Natural killer cell treated with Interleukin-12 subunit alpha and Interleukin-12 subunit beta and Interleukin-15 and Interleukin-18, amount 100 ng/mL, for 72 hours (primary cell): ENCODE results near the gene TSPAN18. TPM values are rescaled to one million over a fixed set of nuclear protein-coding genes. Genes with fewer than 3 reads are reported as not detected.

Experiments
- ATAC-seq, 2 donors: fragments of 150-1000 bp; cut with Tn5 transposase in 1 of 2; sonication (Bioruptor Pico), chemical (Tn5 transposase) in 1 of 2; 2 replicates each; pipeline ENCODE4 v1.10.0; 2021
- DNase-seq: peaks from one replicate; pipeline ENCODE4 v3.0.0; 2022; ENCODE audit warnings: low spot score
- H3K27ac Mint-ChIP-seq, 2 donors: 1 replicate in 1 of 2; 2 replicates in 1 of 2; pipeline ENCODE4 v1.8.0; 2022; ENCODE audit warnings: mixed read lengths in 2 of 2, mild to moderate bottlenecking in 1 of 2, moderate library complexity in 1 of 2
- H3K27me3 Mint-ChIP-seq, 2 donors: 1 replicate in 1 of 2; 2 replicates in 1 of 2; pipeline ENCODE4 v1.8.0; 2022; ENCODE audit warnings: mixed read lengths in 2 of 2
- H3K36me3 Mint-ChIP-seq: one replicate; pipeline ENCODE4 v1.8.0; 2022; ENCODE audit warnings: mixed read lengths
- H3K4me1 Mint-ChIP-seq, 2 donors: 1 replicate in 1 of 2; 2 replicates in 1 of 2; pipeline ENCODE4 v1.8.0; 2022; ENCODE audit warnings: low read depth in 2 of 2, mixed read lengths in 2 of 2, mild to moderate bottlenecking in 1 of 2
- H3K4me3 Mint-ChIP-seq: one replicate; pipeline ENCODE4 v1.8.0; 2022; ENCODE audit warnings: mixed read lengths
- H3K9me3 Mint-ChIP-seq: 2 replicates; pipeline ENCODE4 v1.8.0; 2022; ENCODE audit warnings: mixed read lengths
- total RNA-seq, 2 donors: library from RNA; stranded (reverse); gene quantifications; one replicate each; pipeline ENCODE4 v1.2.3, GENCODE V29; 2022

The TSPAN18 gene
- total RNA-seq, 2 donors from 2014 or later, result 0.26 to 0.64 TPM

GRCh38 chr11:44832452-44832851, 105.7 kb downstream of the TSPAN18 start:
- no peak overlapping the region for H3K27ac Mint-ChIP-seq
- H3K4me3 Mint-ChIP-seq, result no peak overlapping the region
- ATAC-seq (no peak), DNase-seq (no peak)
- peaks cover 37 to 40% of the 10 kb centered on the region in 2 donors for H3K27me3 Mint-ChIP-seq
- no peaks in the 10 kb centered on the region for H3K36me3 Mint-ChIP-seq
- peaks cover 0 to 5% of the 10 kb centered on the region in 2 donors for H3K4me1 Mint-ChIP-seq
- no peaks in the 10 kb centered on the region for H3K9me3 Mint-ChIP-seq

GRCh38 chr11:44833221-44833876, 106.6 kb downstream of the TSPAN18 start:
- no peak for ATAC-seq
- H3K4me1 Mint-ChIP-seq, result peaks cover 0 to 5% of the 10 kb centered on the region in 2 donors
- no peak for DNase-seq
- no peaks in the 10 kb centered on the region for H3K36me3 Mint-ChIP-seq
- H3K27me3 Mint-ChIP-seq, result peaks cover 37 to 42% of the 10 kb centered on the region in 2 donors
- no peak overlapping the region for H3K4me3 Mint-ChIP-seq
- H3K27ac Mint-ChIP-seq, result no peak overlapping the region
- no peaks in the 10 kb centered on the region for H3K9me3 Mint-ChIP-seq

GRCh38 chr11:44833877-44834452, 107.2 kb downstream of the TSPAN18 start:
- Mint-ChIP-seq H3K36me3 (no peaks in the 10 kb centered on the region), H3K4me3 (no peak overlapping the region), H3K4me1 (peaks cover 0 to 5% of the 10 kb centered on the region in 2 donors), H3K27me3 (peaks cover 38 to 41% of the 10 kb centered on the region in 2 donors), H3K9me3 (no peaks in the 10 kb centered on the region), H3K27ac (no peak overlapping the region)
- DNase-seq (no peak), ATAC-seq (no peak)

GRCh38 chr11:44834846-44835245, 108.1 kb downstream of the TSPAN18 start:
- H3K9me3 Mint-ChIP-seq, result no peaks in the 10 kb centered on the region
- H3K27me3 Mint-ChIP-seq, result peaks cover 42 to 45% of the 10 kb centered on the region in 2 donors
- ATAC-seq, result peak in 1 of 2 donors; percentile 43
- no peak for DNase-seq
- no peak overlapping the region for H3K4me3 Mint-ChIP-seq
- H3K4me1 Mint-ChIP-seq, result peaks cover 0 to 4% of the 10 kb centered on the region in 2 donors
- no peak overlapping the region for H3K27ac Mint-ChIP-seq
- no peaks in the 10 kb centered on the region for H3K36me3 Mint-ChIP-seq

GRCh38 chr11:44835296-44835695, 108.5 kb downstream of the TSPAN18 start:
- DNase-seq (no peak), ATAC-seq (no peak)
- no peak overlapping the region for H3K27ac Mint-ChIP-seq
- no peaks in the 10 kb centered on the region for H3K9me3 Mint-ChIP-seq
- H3K4me1 Mint-ChIP-seq, result no peaks in the 10 kb centered on the region
- no peaks in the 10 kb centered on the region for H3K36me3 Mint-ChIP-seq
- H3K4me3 Mint-ChIP-seq, result no peak overlapping the region
- peaks cover 42 to 45% of the 10 kb centered on the region in 2 donors for H3K27me3 Mint-ChIP-seq

GRCh38 chr11:44835938-44836337, 109.2 kb downstream of the TSPAN18 start:
- Mint-ChIP-seq H3K4me3 (no peak overlapping the region), H3K36me3 (no peaks in the 10 kb centered on the region), H3K27ac (no peak overlapping the region), H3K9me3 (no peaks in the 10 kb centered on the region), H3K4me1 (no peaks in the 10 kb centered on the region), H3K27me3 (peaks cover 42 to 45% of the 10 kb centered on the region in 2 donors)
- no peak for DNase-seq
- ATAC-seq, result no peak

- H3K27ac Mint-ChIP-seq, result no peak overlapping the region
- H3K36me3 Mint-ChIP-seq, result no peaks in the 10 kb centered on the region
- peaks cover 39 to 41% of the 10 kb centered on the region in 2 donors for H3K27me3 Mint-ChIP-seq
These were observed 110.9 kb downstream of the TSPAN18 start for GRCh38 chr11:44837661-44838060.

GRCh38 chr11:44839458-44840084, 112.8 kb downstream of the TSPAN18 start:
- no peak for DNase-seq
- peaks cover 3% of the 10 kb centered on the region for H3K9me3 Mint-ChIP-seq
- peaks cover 4% of the 10 kb centered on the region for H3K36me3 Mint-ChIP-seq
- peaks cover 42 to 43% of the 10 kb centered on the region in 2 donors for H3K27me3 Mint-ChIP-seq
- H3K4me3 Mint-ChIP-seq, result no peak overlapping the region
- ATAC-seq, result no peak
- no peak overlapping the region for H3K27ac Mint-ChIP-seq
- no peaks in the 10 kb centered on the region for H3K4me1 Mint-ChIP-seq

More at GRCh38 chr11:44837661-44838060, 110.9 kb downstream of the TSPAN18 start:
- H3K9me3 Mint-ChIP-seq, result no peaks in the 10 kb centered on the region
- no peaks in the 10 kb centered on the region for H3K4me1 Mint-ChIP-seq
- ATAC-seq (no peak), DNase-seq (no peak)
- H3K4me3 Mint-ChIP-seq, result no peak overlapping the region

GRCh38 chr11:44840085-44840478, 113.3 kb downstream of the TSPAN18 start:
- no peak for DNase-seq
- peaks cover 45 to 46% of the 10 kb centered on the region in 2 donors for H3K27me3 Mint-ChIP-seq
- no peak overlapping the region for H3K4me3 Mint-ChIP-seq
- peaks cover 7% of the 10 kb centered on the region for H3K36me3 Mint-ChIP-seq
- no peak overlapping the region for H3K27ac Mint-ChIP-seq
- H3K9me3 Mint-ChIP-seq, result peaks cover 3% of the 10 kb centered on the region
- no peak for ATAC-seq
- H3K4me1 Mint-ChIP-seq, result no peaks in the 10 kb centered on the region

- peaks cover 7% of the 10 kb centered on the region for H3K36me3 Mint-ChIP-seq
- H3K27me3 Mint-ChIP-seq, result peaks cover 48 to 50% of the 10 kb centered on the region in 2 donors
- H3K4me1 Mint-ChIP-seq, result no peaks in the 10 kb centered on the region
- no peak for ATAC-seq
- DNase-seq, result no peak
- H3K9me3 Mint-ChIP-seq, result peaks cover 3% of the 10 kb centered on the region
- H3K27ac Mint-ChIP-seq, result no peak overlapping the region
- H3K4me3 Mint-ChIP-seq, result no peak overlapping the region
These were observed 113.9 kb downstream of the TSPAN18 start for GRCh38 chr11:44840521-44841251.

- H3K4me1 Mint-ChIP-seq, result no peaks in the 10 kb centered on the region
- peaks cover 13% of the 10 kb centered on the region for H3K36me3 Mint-ChIP-seq
- peaks cover 7% of the 10 kb centered on the region for H3K9me3 Mint-ChIP-seq
- no peak overlapping the region for H3K4me3 Mint-ChIP-seq
- H3K27ac Mint-ChIP-seq, result no peak overlapping the region
- ATAC-seq (no peak), DNase-seq (no peak)
- H3K27me3 Mint-ChIP-seq, result peaks cover 47 to 53% of the 10 kb centered on the region in 2 donors
These were observed 115.5 kb downstream of the TSPAN18 start for GRCh38 chr11:44842220-44842619.

GRCh38 chr11:44846852-44847251, 120.1 kb downstream of the TSPAN18 start:
- Mint-ChIP-seq H3K4me1 (no peaks in the 10 kb centered on the region), H3K4me3 (no peak overlapping the region), H3K27me3 (peaks cover 36 to 50% of the 10 kb centered on the region in 2 donors), H3K36me3 (peaks cover 13% of the 10 kb centered on the region), H3K9me3 (peaks cover 7% of the 10 kb centered on the region), H3K27ac (peak overlapping the region in 1 of 2 donors; percentile 30)
- no peak for ATAC-seq
- no peak for DNase-seq

GRCh38 chr11:44847316-44847715, 120.6 kb downstream of the TSPAN18 start:
- Mint-ChIP-seq H3K4me1 (no peaks in the 10 kb centered on the region), H3K27me3 (peaks cover 38 to 50% of the 10 kb centered on the region in 2 donors), H3K36me3 (peaks cover 13% of the 10 kb centered on the region), H3K27ac (no peak overlapping the region), H3K4me3 (no peak overlapping the region), H3K9me3 (peaks cover 7% of the 10 kb centered on the region)
- DNase-seq, result no peak
- no peak for ATAC-seq
